ENCODE results near the gene ACTG1.

ACTG1 gene

GRCh38 chr17:81470270-81470943 is 42.2 kb downstream of the ACTG1 start:
- Histone ChIP-seq H3K9me3 (ENCODE audit: severe bottlenecking) (no peaks in the 10 kb centered on the region), H3K27me3 (ENCODE audit: insufficient read depth, low read depth, severe bottlenecking) (no peaks in the 10 kb centered on the region), H3K4me3 (ENCODE audit: low read depth, low read length) (no peak overlapping the region), H3K36me3 (no peaks in the 10 kb centered on the region; the same call in 1 of the 2 replicates), H3K27ac (no peak overlapping the region)
- TF ChIP-seq, protein P1, sequence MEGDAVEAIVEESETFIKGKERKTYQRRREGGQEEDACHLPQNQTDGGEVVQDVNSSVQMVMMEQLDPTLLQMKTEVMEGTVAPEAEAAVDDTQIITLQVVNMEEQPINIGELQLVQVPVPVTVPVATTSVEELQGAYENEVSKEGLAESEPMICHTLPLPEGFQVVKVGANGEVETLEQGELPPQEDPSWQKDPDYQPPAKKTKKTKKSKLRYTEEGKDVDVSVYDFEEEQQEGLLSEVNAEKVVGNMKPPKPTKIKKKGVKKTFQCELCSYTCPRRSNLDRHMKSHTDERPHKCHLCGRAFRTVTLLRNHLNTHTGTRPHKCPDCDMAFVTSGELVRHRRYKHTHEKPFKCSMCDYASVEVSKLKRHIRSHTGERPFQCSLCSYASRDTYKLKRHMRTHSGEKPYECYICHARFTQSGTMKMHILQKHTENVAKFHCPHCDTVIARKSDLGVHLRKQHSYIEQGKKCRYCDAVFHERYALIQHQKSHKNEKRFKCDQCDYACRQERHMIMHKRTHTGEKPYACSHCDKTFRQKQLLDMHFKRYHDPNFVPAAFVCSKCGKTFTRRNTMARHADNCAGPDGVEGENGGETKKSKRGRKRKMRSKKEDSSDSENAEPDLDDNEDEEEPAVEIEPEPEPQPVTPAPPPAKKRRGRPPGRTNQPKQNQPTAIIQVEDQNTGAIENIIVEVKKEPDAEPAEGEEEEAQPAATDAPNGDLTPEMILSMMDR (IDR thresholded peaks at IDR 0.05; ENCODE audit: low read depth, low read length), result no peak
- DNase-seq, result no peak

DNA sequence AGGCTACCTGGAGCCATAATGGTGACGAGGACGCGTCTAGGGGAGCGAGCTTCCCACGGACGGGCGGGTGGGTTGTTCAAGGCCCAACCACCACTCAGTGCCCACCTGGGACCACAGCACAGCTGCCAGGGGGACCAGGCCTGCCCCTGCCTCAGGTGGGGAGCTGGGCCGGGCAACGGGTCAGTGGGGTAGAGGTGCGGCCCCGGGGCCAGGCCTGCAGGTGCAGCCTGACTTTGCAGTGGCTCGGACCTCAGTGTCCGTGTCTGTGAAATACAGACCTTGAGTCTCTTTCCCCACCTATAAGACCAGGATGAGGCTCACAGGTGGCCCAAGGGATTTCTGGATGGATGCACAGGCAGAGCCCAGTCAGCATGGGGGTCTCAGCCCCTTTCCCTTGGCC is 43.3 kb downstream of the ACTG1 start:
- H3K9me3 ChIP-seq (ENCODE audit: severe bottlenecking), result no peaks in the 10 kb centered on the region
- H3K27me3 ChIP-seq (ENCODE audit: insufficient read depth, low read depth, severe bottlenecking), result no peaks in the 10 kb centered on the region
- H3K36me3 ChIP-seq, result no peaks in the 10 kb centered on the region; the same call in 1 of the 2 replicates
- no peak overlapping the region for H3K4me3 ChIP-seq (ENCODE audit: low read depth, low read length)
- TF ChIP-seq, protein P1 (IDR thresholded peaks at IDR 0.05; ENCODE audit: low read depth, low read length), result no peak
- DNase-seq, result no peak
- peak overlapping the region; percentile 28; the same call in 1 of the 2 replicates for H3K27ac ChIP-seq

DNA sequence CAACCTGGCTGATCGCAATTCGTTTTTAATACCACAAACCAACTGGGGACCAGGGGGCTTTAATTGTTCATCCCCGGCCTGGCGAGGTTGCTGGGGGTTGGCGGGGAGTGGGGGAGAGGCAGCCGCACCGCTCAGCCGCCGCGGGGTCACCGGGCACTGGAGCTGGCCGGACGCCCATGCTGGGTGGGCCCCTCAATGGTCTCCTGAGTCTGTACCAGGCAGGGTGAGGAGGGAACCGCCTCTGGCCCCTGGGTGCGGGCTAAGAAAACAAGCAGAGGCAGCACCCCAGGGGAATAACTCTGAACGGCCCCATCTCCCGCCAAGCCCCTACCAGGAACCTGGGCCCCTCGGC is 43.9 kb downstream of the ACTG1 start:
- H3K36me3 ChIP-seq, result no peaks in the 10 kb centered on the region; the same call in 1 of the 2 replicates
- no peak for DNase-seq
- TF ChIP-seq, protein P1 (IDR thresholded peaks at IDR 0.05; ENCODE audit: low read depth, low read length), result no peak
- H3K4me3 ChIP-seq (ENCODE audit: low read depth, low read length), result no peak overlapping the region
- H3K27me3 ChIP-seq (ENCODE audit: insufficient read depth, low read depth, severe bottlenecking), result no peaks in the 10 kb centered on the region
- 0 out of 2 replicates have a peak overlapping the region, but pooled peaks have one; percentile 39 for H3K27ac ChIP-seq
- H3K9me3 ChIP-seq (ENCODE audit: severe bottlenecking), result no peaks in the 10 kb centered on the region

DNA sequence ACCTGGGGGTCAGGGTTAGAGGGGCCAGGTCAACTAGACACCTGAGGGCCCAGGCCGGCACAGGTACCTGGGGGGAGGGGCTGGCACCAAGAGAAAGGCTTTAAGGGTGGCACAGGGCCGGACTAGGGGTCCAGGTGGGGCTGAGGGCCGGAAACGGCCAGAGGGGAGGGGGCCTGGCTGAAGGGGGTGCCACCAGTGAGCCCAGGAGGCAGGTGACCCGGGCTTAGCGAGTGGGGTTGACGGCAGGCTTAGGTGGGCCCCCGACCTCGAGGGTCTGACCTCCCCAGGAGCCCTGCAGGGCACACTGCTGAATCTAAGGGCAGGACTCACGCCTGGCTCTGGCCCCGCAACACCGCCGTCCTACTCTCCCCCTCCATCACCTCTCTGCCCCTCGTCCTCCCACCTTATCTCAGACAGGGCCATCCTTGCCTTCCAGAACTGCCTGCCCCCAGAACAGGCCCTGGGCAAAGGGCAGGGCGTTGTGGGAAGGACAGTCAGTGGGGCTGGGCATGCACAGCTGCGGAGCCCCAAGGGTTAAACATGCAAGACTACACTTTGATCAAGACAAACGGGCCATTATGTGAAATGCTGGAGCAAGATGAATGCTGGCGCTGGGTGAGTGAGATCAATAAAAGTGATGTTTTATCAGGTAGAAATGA is 44.4 kb downstream of the ACTG1 start:
- Histone ChIP-seq H3K27ac (peak overlapping the region; percentile 39), H3K36me3 (no peaks in the 10 kb centered on the region; the same call in 1 of the 2 replicates)

GRCh38 chr17:81466564-81467472 is 45.8 kb downstream of the ACTG1 start:
- TF ChIP-seq, protein P1 (IDR thresholded peaks at IDR 0.05; ENCODE audit: low read depth, low read length), result no peak
- Histone ChIP-seq H3K36me3 (peaks cover 6% of the 10 kb centered on the region), H3K27me3 (ENCODE audit: insufficient read depth, low read depth, severe bottlenecking) (no peaks in the 10 kb centered on the region)

More for the DNA sequence above, 44.4 kb downstream of the ACTG1 start:
- H3K4me3 ChIP-seq (ENCODE audit: low read depth, low read length), result no peak overlapping the region
- H3K9me3 ChIP-seq (ENCODE audit: severe bottlenecking), result no peaks in the 10 kb centered on the region
- H3K27me3 ChIP-seq (ENCODE audit: insufficient read depth, low read depth, severe bottlenecking), result no peaks in the 10 kb centered on the region
- TF ChIP-seq, protein P1 (IDR thresholded peaks at IDR 0.05; ENCODE audit: low read depth, low read length), result no peak
- DNase-seq, result no peak

More at GRCh38 chr17:81466564-81467472, 45.8 kb downstream of the ACTG1 start:
- Histone ChIP-seq H3K9me3 (ENCODE audit: severe bottlenecking) (no peaks in the 10 kb centered on the region), H3K27ac (peak overlapping the region; percentile 39), H3K4me3 (ENCODE audit: low read depth, low read length) (no peak overlapping the region)
- no peak for DNase-seq

All from WERI-Rb-1 (cell line).